B cell (primary cell): ENCODE data around the gene GTF2H4. TPM values are rescaled to one million over a fixed set of nuclear protein-coding genes. Genes with fewer than 3 reads are reported as not detected.

Source experiments
- ATAC-seq: fragments of 200-7000 bp; cut with Tn5 transposase; one replicate; pipeline ENCODE4 v1.10.0; 2021; ENCODE audit warnings: low read depth, mild to moderate bottlenecking, moderate number of reproducible peaks, moderate library complexity
- CTCF ChIA-PET: fragments of 350-600 bp; sonication (Branson Sonifier 250); formaldehyde crosslinking; loops from one replicate; lab custom pipeline; 2021; ENCODE audit warnings: antibody characterized with exemption, inconsistent platforms; lab: Charles Lee
- POLR2A ChIA-PET: fragments of 350-600 bp; sonication (Branson Sonifier 250); formaldehyde crosslinking; loops from one replicate; lab custom pipeline; 2021; ENCODE audit warnings: antibody characterized with exemption; lab: Charles Lee
- DNase-seq: peaks from one replicate; pipeline ENCODE4 v3.0.0; 2013
- H2AFZ ChIP-seq: 2 replicates; pipeline ENCODE4 v1.6.1; 2012; ENCODE audit warnings: mild to moderate bottlenecking, low read depth, low read length; ENCODE audit not compliant: insufficient read depth, poor library complexity, severe bottlenecking
- H3K27ac ChIP-seq, 2 donors: 1 replicate in 1 of 2; 2 replicates in 1 of 2; pipeline ENCODE4 v1.5.1; 2012 to 2013; ENCODE audit warnings: low read length in 2 of 2, mild to moderate bottlenecking in 2 of 2, moderate library complexity in 1 of 2
- H3K27me3 ChIP-seq, 4 experiments: fragments of 200-600 bp in 1 of 4; sonication (generic) in 1 of 4; replicated peaks in 1 of 4; 1 replicate in 2 of 4; 2 replicates in 2 of 4; pipeline versions ENCODE4 v1.6.1 to v1.7.0; 2013 to 2016; ENCODE audit warnings: low read length in 3 of 4, mild to moderate bottlenecking in 2 of 4, mixed read lengths in 1 of 4, moderate library complexity in 1 of 4; ENCODE audit not compliant: insufficient read depth in 4 of 4, control insufficient read depth in 3 of 4; ENCODE audit errors: control extremely low read depth in 1 of 4
- H3K36me3 ChIP-seq, 2 experiments: replicated peaks in 1 of 2; 1 replicate in 1 of 2; 2 replicates in 1 of 2; pipeline versions ENCODE4 v1.6.1 to v1.7.1; 2013; ENCODE audit warnings: low read length in 1 of 2; ENCODE audit not compliant: insufficient read depth in 2 of 2, control insufficient read depth in 1 of 2; ENCODE audit errors: control extremely low read depth in 1 of 2, extremely low read depth in 1 of 2
- H3K4me1 ChIP-seq, 2 donors: fragments of 200-600 bp in 1 of 2; sonication (generic) in 1 of 2; 1 replicate in 1 of 2; 2 replicates in 1 of 2; pipeline versions ENCODE4 v1.5.1 to v1.6.1; 2013 to 2017; ENCODE audit warnings: low read length in 2 of 2; ENCODE audit not compliant: control insufficient read depth in 2 of 2, insufficient read depth in 2 of 2
- H3K4me2 ChIP-seq: replicated peaks from 2 replicates; pipeline ENCODE3; 2012; ENCODE audit warnings: mild to moderate bottlenecking, low read depth, low read length; ENCODE audit not compliant: poor library complexity, severe bottlenecking
- H3K4me3 ChIP-seq, 5 experiments: fragments of 200-600 bp in 1 of 5; sonication (generic) in 1 of 5; 1 replicate in 3 of 5; 2 replicates in 2 of 5; pipeline versions ENCODE4 v1.5.1 to v1.7.0; 2011 to 2016; ENCODE audit warnings: low read length in 4 of 5, mild to moderate bottlenecking in 4 of 5, low read depth in 2 of 5, control low read depth in 1 of 5, moderate library complexity in 1 of 5; ENCODE audit not compliant: insufficient read depth in 1 of 5; ENCODE audit errors: control extremely low read depth in 1 of 5, extremely low read depth in 1 of 5
- H3K79me2 ChIP-seq: fragments of 200-600 bp; sonication (generic); one replicate; pipeline ENCODE4 v1.6.0; 2016; ENCODE audit warnings: low read length; ENCODE audit not compliant: control insufficient read depth, insufficient read depth
- H3K9ac ChIP-seq: fragments of 200-600 bp; sonication (generic); 2 replicates; pipeline ENCODE4 v1.6.1; 2017; ENCODE audit warnings: mild to moderate bottlenecking, low read length, moderate library complexity
- H3K9me3 ChIP-seq, 3 donors: one replicate each; pipeline versions ENCODE4 v1.6.1 to v1.7.1; 2013; ENCODE audit warnings: low read length in 2 of 3; ENCODE audit not compliant: control insufficient read depth in 2 of 3, insufficient read depth in 1 of 3; ENCODE audit errors: control extremely low read depth in 1 of 3
- H4K20me1 ChIP-seq: 2 replicates; pipeline ENCODE4 v1.6.0; 2012; ENCODE audit warnings: mild to moderate bottlenecking, low read length; ENCODE audit not compliant: insufficient read depth, control insufficient read depth, poor library complexity, severe bottlenecking
- H3K27ac Mint-ChIP-seq: one replicate; pipeline ENCODE4 v1.8.0; 2021; ENCODE audit warnings: mixed read lengths
- H3K27me3 Mint-ChIP-seq: one replicate; pipeline ENCODE4 v1.8.0; 2021; ENCODE audit warnings: mixed read lengths
- H3K4me1 Mint-ChIP-seq: one replicate; pipeline ENCODE4 v1.8.0; 2021; ENCODE audit warnings: mixed read lengths
- H3K4me3 Mint-ChIP-seq: one replicate; pipeline ENCODE4 v1.8.0; 2021; ENCODE audit warnings: mixed read lengths
- H3K9me3 Mint-ChIP-seq: one replicate; pipeline ENCODE4 v1.8.0; 2022; ENCODE audit warnings: mixed read lengths; ENCODE audit not compliant: insufficient read depth
- CTCF ChIP-seq: fragments of 200-600 bp; IDR thresholded peaks from one replicate; pipeline ENCODE4 v1.8.0; 2022; ENCODE audit warnings: antibody characterized with exemption, mild to moderate bottlenecking
- EZH2 ChIP-seq: IDR thresholded peaks from 2 replicates; pipeline ENCODE4 v1.6.1; 2012; ENCODE audit warnings: borderline replicate concordance, low read depth, mild to moderate bottlenecking, moderate library complexity, low read length; ENCODE audit not compliant: insufficient read depth, poor library complexity, severe bottlenecking
- WGBS: methylation state at CpG from one replicate; pipeline ENCODE4 v1.1.5; 2013; ENCODE audit warnings: missing lambda C conversion rate; ENCODE audit not compliant: insufficient coverage; 5-methylcytosine and 5-hydroxymethylcytosine counted together
- intact Hi-C: fragments of 100-400 bp; cut with micrococcal nuclease; formaldehyde crosslinking; loops from one replicate; pipeline ENCODE4 v1.10.0; 2022
- polyA plus RNA-seq: library from polyadenylated mRNA; depleted of rRNA; stranded (reverse); fragments of >200 nt; gene quantifications from 2 replicates; pipeline ENCODE4 v1.2.3, GENCODE V29; 2012
- total RNA-seq, 2 donors: library from RNA; stranded (reverse); fragments of 120-200 nt in 1 of 2; gene quantifications; 1 replicate in 1 of 2; 2 replicates in 1 of 2; pipeline versions ENCODE4 v1.2.3 to v1.2.4, GENCODE V29; 2013 to 2022

The GTF2H4 gene
- total and polyA plus RNA-seq, 2 donors (not counting 1 experiment from before 2014, with no cell fraction given) = 30.2 to 38.4 TPM

- TF ChIP-seq EZH2 (no peak), CTCF (no peak)
- ChIA-PET POLR2A (interaction anchor here (0.5 to 3.3 kb wide), 9 partner anchors 24 to 558 kb away, joined by 3 to 18 read pairs (median 4); partner anchors contain the start of genes GTF2H4 and VARS2), CTCF (interaction anchor here (0.7 to 5.1 kb wide), 7 partner anchors 15 to 196 kb away, joined by 3 to 26 read pairs (median 4); partner anchors contain the start of gene VARS2)
- peak within 1 kb of the TSS; percentile 26 to 65 (median 60) for H3K4me3 ChIP-seq
- intact Hi-C loops = loop anchor here (2.0 kb wide), 1 partner anchor 29 kb away; no protein-coding TSS in a partner anchor
- H3K36me3 ChIP-seq = peaks cover 0 to 2% of the 10 kb centered on the region in 2 experiments
- peak within 1 kb of the TSS; percentile 66 to 81 for H3K27ac ChIP-seq
- no peaks in the 10 kb centered on the region for H3K9me3 ChIP-seq
- H3K27me3 ChIP-seq = no peaks in the 10 kb centered on the region
- peaks cover 53 to 56% of the 10 kb centered on the region in 2 donors for H3K4me1 ChIP-seq
- H3K9ac ChIP-seq = peak within 1 kb of the TSS; percentile 61
- Mint-ChIP-seq H3K9me3 (no peaks in the 10 kb centered on the region), H3K27me3 (no peaks in the 10 kb centered on the region), H3K27ac (peak within 1 kb of the TSS; percentile 90), H3K4me3 (peak within 1 kb of the TSS; percentile 83), H3K4me1 (peaks cover 64% of the 10 kb centered on the region)
- peaks cover 39% of the 10 kb centered on the region for H3K79me2 ChIP-seq
- H3K4me2 ChIP-seq = peak within 1 kb of the TSS; percentile 77
- peaks cover 22% of the 10 kb centered on the region for H4K20me1 ChIP-seq
- 3% methylated on average over 53 of the region's 62 CpGs for WGBS
- H2AFZ ChIP-seq = peak within 1 kb of the TSS; percentile 78
- DNase-seq = peak; percentile 63
- ATAC-seq = peak; percentile 54
Observed at GRCh38 chr6:30883685-30884520, 24.1 kb upstream of the GTF2H4 start, which contains the start of gene DDR1. TSS of gene DDR1 (plus strand) at chr6:30884519. CDS start at chr6:30888730, 4,211 bp downstream.
